GM12878 (cell line): ENCODE results near the gene FANCC. TPM values are rescaled to one million over a fixed set of nuclear protein-coding genes. Genes with fewer than 3 reads are reported as not detected.

Experiments
- ATAC-seq: fragments of 200-7000 bp; cut with Tn5 transposase; 3 replicates; pipeline ENCODE4 v1.9.1; 2020; ENCODE audit warnings: mild to moderate bottlenecking, moderate library complexity
- BruUV-seq: library from RNA; stranded (reverse); fragments of 400-500 nt; replicated peaks from 2 replicates; lab custom pipeline; 2021; lab: Mats Ljungman, UMichigan
- CTCF ChIA-PET: fragments of 300-600 bp; sonication (Branson Sonifier 250); formaldehyde crosslinking; extraction: SDS; loops from one replicate; lab custom pipeline; 2021; ENCODE audit warnings: inconsistent platforms; lab: Yijun Ruan, JAX
- POLR2A ChIA-PET: fragments of 350-600 bp; formaldehyde crosslinking; extraction: SDS; loops from one replicate; lab custom pipeline; 2021; ENCODE audit warnings: inconsistent platforms; lab: Charles Lee
- RAD21 ChIA-PET: fragments of 300-600 bp; sonication (Branson Sonifier 250); formaldehyde crosslinking; loops from one replicate; lab custom pipeline; 2023; ENCODE audit warnings: antibody characterized with exemption; ENCODE audit not compliant: unreplicated experiment; lab: Charles Lee
- SMC1A ChIA-PET: fragments of 300-600 bp; sonication (Branson Sonifier 250); formaldehyde crosslinking; loops from one replicate; lab custom pipeline; 2023; ENCODE audit not compliant: unreplicated experiment, uncharacterized antibody; lab: Charles Lee
- DNase-seq: peaks from one replicate; pipeline ENCODE4 v3.0.0-alpha.2; 2011; ENCODE audit warnings: low read depth, low spot score
- FAIRE-seq: peaks from 3 replicates; lab custom pipeline; 2011; peaks lifted over from hg19 to GRCh38; lab: Jason Lieb, UNC
- H2AFZ ChIP-seq: 2 replicates; pipeline ENCODE4 v1.6.0; 2011; ENCODE audit warnings: low read depth, low read length, control low read depth; ENCODE audit not compliant: control insufficient read depth
- H3K27ac ChIP-seq: 2 replicates; pipeline ENCODE4 v1.5.1; 2011; ENCODE audit warnings: control low read depth; ENCODE audit not compliant: control insufficient read depth, insufficient read depth
- H3K27me3 ChIP-seq, 2 experiments: replicated peaks in 1 of 2; 2 replicates each; pipeline versions ENCODE4 v1.6.0 to v1.6.1; 2011; ENCODE audit warnings: low read length in 1 of 2; ENCODE audit not compliant: control insufficient read depth in 2 of 2, insufficient read depth in 2 of 2
- H3K36me3 ChIP-seq, 2 experiments: 2 replicates each; pipeline ENCODE4 v1.5.1; 2011; ENCODE audit warnings: low read length in 1 of 2; ENCODE audit not compliant: control insufficient read depth in 2 of 2, insufficient read depth in 2 of 2
- H3K4me1 ChIP-seq: 2 replicates; pipeline ENCODE4 v1.6.1; 2011; ENCODE audit warnings: mild to moderate bottlenecking, low read length, moderate library complexity, mixed read lengths; ENCODE audit not compliant: control insufficient read depth, insufficient read depth
- H3K4me2 ChIP-seq: 2 replicates; pipeline ENCODE4 v1.6.0; 2011; ENCODE audit warnings: control low read depth; ENCODE audit not compliant: control insufficient read depth, insufficient read depth
- H3K4me3 ChIP-seq: fragments of 200-600 bp; sonication (generic); 2 replicates; pipeline ENCODE4 v1.5.1; 2016
- H3K79me2 ChIP-seq: 2 replicates; pipeline ENCODE4 v1.6.0; 2011; ENCODE audit warnings: low read length; ENCODE audit not compliant: control insufficient read depth, insufficient read depth
- H3K9ac ChIP-seq: 2 replicates; pipeline ENCODE4 v1.8.0; 2011; ENCODE audit warnings: low read length, control low read depth, mixed read lengths; ENCODE audit not compliant: control insufficient read depth, insufficient read depth
- H3K9me3 ChIP-seq: replicated peaks from 3 replicates; pipeline ENCODE4 v1.5.1; 2011; ENCODE audit warnings: mild to moderate bottlenecking, low read length; ENCODE audit not compliant: control insufficient read depth, insufficient read depth
- H4K20me1 ChIP-seq: 2 replicates; pipeline ENCODE4 v1.6.0; 2011; ENCODE audit not compliant: control insufficient read depth, insufficient read depth
- CBX5 ChIP-seq: sonication (generic); IDR thresholded peaks from 2 replicates; pipeline ENCODE4 v1.6.1; 2016; ENCODE audit warnings: low read depth, moderate library complexity, mild to moderate bottlenecking, inconsistent platforms
- EGR1 ChIP-seq, 2 experiments: IDR thresholded peaks; 1 replicate in 1 of 2; 2 replicates in 1 of 2; pipeline ENCODE4 v1.6.1; 2011 to 2012; ENCODE audit warnings: low read depth in 2 of 2, low read length in 2 of 2, borderline replicate concordance in 1 of 2, mild to moderate bottlenecking in 1 of 2, moderate library complexity in 1 of 2
- EZH2 ChIP-seq: IDR thresholded peaks from 2 replicates; pipeline ENCODE4 v1.6.1; 2012; ENCODE audit warnings: low read depth, mild to moderate bottlenecking, control low read depth, inconsistent platforms, low read length, borderline replicate concordance; ENCODE audit not compliant: control insufficient read depth
- HDAC2 ChIP-seq: fragments of 200-600 bp; sonication (generic); IDR thresholded peaks from 2 replicates; pipeline ENCODE4 v1.6.1; 2017
- HSF1 ChIP-seq: fragments of 150-350 bp; IDR thresholded peaks from 2 replicates; pipeline ENCODE4 v1.6.1; 2014; ENCODE audit warnings: mild to moderate bottlenecking, low read depth, low read length
- POLR2AphosphoS2 ChIP-seq: IDR thresholded peaks from 2 replicates; pipeline ENCODE4 v1.6.1; 2011; ENCODE audit warnings: low read depth, mild to moderate bottlenecking, low read length, improper control_type of control experiment, moderate library complexity
- RAD21 ChIP-seq: IDR thresholded peaks from 2 replicates; pipeline ENCODE4 v1.6.1; 2011; ENCODE audit warnings: mild to moderate bottlenecking, low read depth, low read length, moderate library complexity; ENCODE audit not compliant: insufficient read depth
- RELA ChIP-seq: fragments of 450-650 bp; IDR thresholded peaks from 2 replicates; pipeline ENCODE4 v1.8.0; 2014; ENCODE audit warnings: borderline replicate concordance; ENCODE audit not compliant: partially characterized antibody
- SMAD1 ChIP-seq: fragments of 450-650 bp; IDR thresholded peaks from 2 replicates; pipeline ENCODE4 v1.6.1; 2018; ENCODE audit warnings: mild to moderate bottlenecking, low read depth; ENCODE audit not compliant: partially characterized antibody
- SRF ChIP-seq, 2 experiments: IDR thresholded peaks; 2 replicates each; pipeline ENCODE4 v1.6.1; 2011; ENCODE audit warnings: low read depth in 2 of 2, low read length in 2 of 2, mild to moderate bottlenecking in 1 of 2, moderate library complexity in 1 of 2
- WRNIP1 ChIP-seq: IDR thresholded peaks from 2 replicates; pipeline ENCODE4 v1.6.1; 2011; ENCODE audit warnings: low read depth, low read length, improper control_type of control experiment, borderline replicate concordance
- whole genome bisulfite sequencing: methylation state at CpG from one replicate; pipeline ENCODE4 v1.1.6; 2016; ENCODE audit warnings: low lambda C conversion rate; ENCODE audit not compliant: insufficient replicate concordance, insufficient coverage; ENCODE audit errors: missing lambda C conversion rate; 5-methylcytosine and 5-hydroxymethylcytosine counted together
- in situ Hi-C: fragments of 300-500 bp; cut with MboI; formaldehyde crosslinking; loops from 9 replicates; pipeline ENCODE4 v1.14.3; 2018; ENCODE audit warnings: mixed read lengths
- intact Hi-C: fragments of 100-400 bp; cut with micrococcal nuclease; formaldehyde crosslinking; loops from one replicate; pipeline ENCODE4 v1.14.2; 2022; ENCODE audit not compliant: unreplicated experiment
- polyA plus RNA-seq, 11 experiments: library from polyadenylated mRNA; depleted of rRNA in 4 of 11; unstranded in 6 of 11; stranded (reverse) in 5 of 11; fragments of >200 nt; fragmentation: Nextera tagmentation in 4 of 11; fragmentation: Illumina TruSeq in 1 of 11; extraction: Ambion mirVana in 4 of 11; extraction: Trizol in 1 of 11; gene quantifications; 1 replicate in 1 of 11; 2 replicates in 10 of 11; pipeline versions ENCODE4 v1.2.1 to v1.2.3, GENCODE V29; 2011 to 2016; ENCODE audit warnings: inconsistent platforms in 2 of 11, missing spikeins in 2 of 11, low read depth in 1 of 11
- total RNA-seq, 4 experiments: library from RNA; depleted of rRNA in 3 of 4; stranded (reverse); fragments of >200 nt in 3 of 4; fragmentation: Illumina TruSeq in 1 of 4; extraction: Trizol in 1 of 4; gene quantifications; 2 replicates each; pipeline versions ENCODE4 v1.2.1 to v1.2.3, GENCODE V29; 2013 to 2021

The FANCC gene
- total and polyA plus RNA-seq, 10 of the 15 experiments (the other 5 are each of a cell fraction or from before 2014, with no cell fraction given), result 1.2 to 16.8 (median 10.5) TPM

GRCh38 chr9:95181226-95181818, 136.2 kb downstream of the FANCC start (continued):
- TF ChIP-seq RAD21, result peak; percentile 22; the same call in 1 of the 2 replicates

- 100% methylated on average over 3 of the region's 3 CpGs for WGBS
- Histone ChIP-seq H3K36me3 (no peaks in the 10 kb centered on the region), H3K4me3 (no peak overlapping the region), H3K79me2 (no peaks in the 10 kb centered on the region), H2AFZ (no peak overlapping the region), H3K27ac (no peak overlapping the region), H3K9me3 (no peaks in the 10 kb centered on the region), H3K4me2 (no peak overlapping the region), H4K20me1 (no peaks in the 10 kb centered on the region), H3K9ac (no peak overlapping the region), H3K27me3 (no peaks in the 10 kb centered on the region), H3K4me1 (no peaks in the 10 kb centered on the region)
- ChIA-PET POLR2A (no interaction called here), RAD21 (no interaction called here), SMC1A (interaction anchor here (1.0 to 2.4 kb wide), 2 partner anchors 66 to 271 kb away, joined by 3 to 5 read pairs; no protein-coding TSS in a partner anchor), CTCF (interaction anchor here (1.3 to 4.3 kb wide), 3 partner anchors 10 to 22 kb away, joined by 4 to 34 read pairs (median 4); no protein-coding TSS in a partner anchor)
- no peak for ATAC-seq
- no TSS peak for BruUV-seq
- FAIRE-seq, result no peak
- TF ChIP-seq SRF (IDR thresholded peaks at IDR 0.05; ENCODE audit: low read depth in 2 of 2, low read length in 2 of 2) (no peak), EGR1 (IDR thresholded peaks at IDR 0.05; ENCODE audit: borderline replicate concordance in 1 of 2, low read depth in 2 of 2, low read length in 2 of 2) (no peak)
- no peak for DNase-seq
- intact Hi-C loops (no loop called here), in situ Hi-C loops (no loop called here)
These were observed 139.9 kb downstream of the FANCC start for GRCh38 chr9:95177617-95178016.

- intact Hi-C loops, result no loop called here
- H3K4me1 ChIP-seq, result no peaks in the 10 kb centered on the region
- no peak overlapping the region for H3K4me2 ChIP-seq
- no TSS peak for BruUV-seq
- no peak for FAIRE-seq
- H3K79me2 ChIP-seq, result no peaks in the 10 kb centered on the region
- in situ Hi-C loops, result no loop called here
- no peak overlapping the region for H3K4me3 ChIP-seq
- SMC1A ChIA-PET, result no interaction called here
- no peaks in the 10 kb centered on the region for H4K20me1 ChIP-seq
- DNase-seq, result no peak
- CTCF ChIA-PET, result interaction anchor here (0.7 to 4.3 kb wide), 3 partner anchors 9 to 495 kb away, joined by 4 to 34 read pairs (median 4); no protein-coding TSS in a partner anchor
- POLR2A ChIA-PET, result no interaction called here
- H3K9me3 ChIP-seq, result no peaks in the 10 kb centered on the region
- no peak for TF ChIP-seq CBX5
- TF ChIP-seq HSF1, result no peak
- no peak for TF ChIP-seq EZH2
- TF ChIP-seq WRNIP1, result no peak
- TF ChIP-seq POLR2AphosphoS2, result no peak
- no peak for TF ChIP-seq RELA
- TF ChIP-seq SMAD1, result no peak
- no peak for TF ChIP-seq HDAC2
- RAD21 ChIA-PET, result no interaction called here
- H3K9ac ChIP-seq, result no peak overlapping the region
- H2AFZ ChIP-seq, result no peak overlapping the region
- 98% methylated on average over 4 of the region's 4 CpGs for WGBS
- ATAC-seq, result no peak
- H3K36me3 ChIP-seq, result no peaks in the 10 kb centered on the region
- H3K27ac ChIP-seq, result no peak overlapping the region
- no peaks in the 10 kb centered on the region for H3K27me3 ChIP-seq
These were observed 140.7 kb downstream of the FANCC start for GRCh38 chr9:95176755-95177319.
